ENCODE measurements around the gene EIF1. TPM values are rescaled to one million over a fixed set of nuclear protein-coding genes. Genes with fewer than 3 reads are reported as not detected.
A peak's percentile ranks its signal among the peaks of the same experiment; 100 is the strongest.

The EIF1 gene
- total RNA-seq, 1 experiment from 2014 or later = 1,945 TPM

- intact Hi-C loops (cut with micrococcal nuclease) = loop anchor here (5.0 kb wide), 1 partner anchor 802 kb away; no protein-coding TSS in a partner anchor
- TF ChIP-seq CTCF (IDR thresholded peaks at IDR 0.05; ENCODE audit: unreplicated experiment) = no peak
- peaks cover 6% of the 10 kb centered on the region for H3K36me3 Mint-ChIP-seq (ENCODE audit: insufficient read depth, unreplicated experiment)
- peaks cover 51% of the 10 kb centered on the region for H3K4me1 Mint-ChIP-seq (ENCODE audit: insufficient read depth, unreplicated experiment)
- no peaks in the 10 kb centered on the region for H3K27me3 Mint-ChIP-seq (ENCODE audit: insufficient read depth, unreplicated experiment)
- ChIA-PET POLR2A (interaction anchor here (0.6 to 14.1 kb wide), 27 partner anchors 9 to 1154 kb away, joined by 3 to 366 read pairs (median 4); partner anchors contain the start of genes EIF1, JUP, KRT15 and KRT16), CTCF (interaction anchor here (0.7 to 18.9 kb wide), 7 partner anchors 11 to 332 kb away, joined by 3 to 566 read pairs (median 3); no protein-coding TSS in a partner anchor)
- H3K9me3 Mint-ChIP-seq (ENCODE audit: unreplicated experiment) = no peaks in the 10 kb centered on the region
- H3K27ac Mint-ChIP-seq (ENCODE audit: low read depth, unreplicated experiment) = no peak overlapping the region
- peak; percentile 97 for DNase-seq (ENCODE audit: unreplicated experiment)
- H3K4me3 Mint-ChIP-seq (ENCODE audit: unreplicated experiment) = peak overlapping the region; percentile 69
- BruUV-seq (replicated peaks) = no TSS peak
Observed at GRCh38 chr17:41653892-41654677, 34.6 kb upstream of the EIF1 start.

- no peak overlapping the region for H3K27ac Mint-ChIP-seq (ENCODE audit: low read depth, unreplicated experiment)
- H3K9me3 Mint-ChIP-seq (ENCODE audit: unreplicated experiment) = no peaks in the 10 kb centered on the region
- no peaks in the 10 kb centered on the region for H3K27me3 Mint-ChIP-seq (ENCODE audit: insufficient read depth, unreplicated experiment)
- DNase-seq (ENCODE audit: unreplicated experiment) = peak; percentile 47
- ChIA-PET POLR2A (interaction anchor here (0.6 to 14.1 kb wide), 40 partner anchors 7 to 842 kb away, joined by 3 to 366 read pairs (median 4); partner anchors contain the start of genes EIF1, JUP, KRT15 and KRT16), CTCF (interaction anchor here (0.6 to 18.9 kb wide), 5 partner anchors 10 to 816 kb away, joined by 3 to 566 read pairs (median 3); no protein-coding TSS in a partner anchor)
- BruUV-seq (replicated peaks) = TSS peak; percentile 29
- H3K36me3 Mint-ChIP-seq (ENCODE audit: insufficient read depth, unreplicated experiment) = peaks cover 6% of the 10 kb centered on the region
- peak overlapping the region; percentile 69 for H3K4me3 Mint-ChIP-seq (ENCODE audit: unreplicated experiment)
- H3K4me1 Mint-ChIP-seq (ENCODE audit: insufficient read depth, unreplicated experiment) = peaks cover 59% of the 10 kb centered on the region
- no peak for TF ChIP-seq CTCF (IDR thresholded peaks at IDR 0.05; ENCODE audit: unreplicated experiment)
- intact Hi-C loops (cut with micrococcal nuclease) = loop anchor here (5.0 kb wide), 1 partner anchor 803 kb away; no protein-coding TSS in a partner anchor
Observed at GRCh38 chr17:41654678-41655607, 33.7 kb upstream of the EIF1 start.

GRCh38 chr17:41655611-41656111, 33.0 kb upstream of the EIF1 start:
- H3K4me3 Mint-ChIP-seq (ENCODE audit: unreplicated experiment) = peak overlapping the region; percentile 69
- ChIA-PET POLR2A (interaction anchor here (0.7 to 14.1 kb wide), 29 partner anchors 8 to 843 kb away, joined by 3 to 366 read pairs (median 4); partner anchors contain the start of genes EIF1, KRT15 and KRT17), CTCF (interaction anchor here (0.6 to 18.9 kb wide), 5 partner anchors 9 to 816 kb away, joined by 3 to 566 read pairs (median 3); no protein-coding TSS in a partner anchor)
- intact Hi-C loops (cut with micrococcal nuclease) = no loop called here
- no peaks in the 10 kb centered on the region for H3K27me3 Mint-ChIP-seq (ENCODE audit: insufficient read depth, unreplicated experiment)
- peak; percentile 98 for DNase-seq (ENCODE audit: unreplicated experiment)
- no peaks in the 10 kb centered on the region for H3K9me3 Mint-ChIP-seq (ENCODE audit: unreplicated experiment)
- BruUV-seq (replicated peaks) = no TSS peak
- no peak overlapping the region for H3K27ac Mint-ChIP-seq (ENCODE audit: low read depth, unreplicated experiment)
- H3K4me1 Mint-ChIP-seq (ENCODE audit: insufficient read depth, unreplicated experiment) = peaks cover 66% of the 10 kb centered on the region
- peaks cover 6% of the 10 kb centered on the region for H3K36me3 Mint-ChIP-seq (ENCODE audit: insufficient read depth, unreplicated experiment)
- no peak for TF ChIP-seq CTCF (IDR thresholded peaks at IDR 0.05; ENCODE audit: unreplicated experiment)
